Measurements from ENCODE around the gene PARP12.
A peak's percentile ranks its signal among the peaks of the same experiment; 100 is the strongest.

Gene PARP12

GRCh38 chr7:140041659-140042385, 20.9 kb downstream of the PARP12 start:
- peak; percentile 71 for DNase-seq (ENCODE audit: low read depth, low spot score)
- TF ChIP-seq, protein P1, sequence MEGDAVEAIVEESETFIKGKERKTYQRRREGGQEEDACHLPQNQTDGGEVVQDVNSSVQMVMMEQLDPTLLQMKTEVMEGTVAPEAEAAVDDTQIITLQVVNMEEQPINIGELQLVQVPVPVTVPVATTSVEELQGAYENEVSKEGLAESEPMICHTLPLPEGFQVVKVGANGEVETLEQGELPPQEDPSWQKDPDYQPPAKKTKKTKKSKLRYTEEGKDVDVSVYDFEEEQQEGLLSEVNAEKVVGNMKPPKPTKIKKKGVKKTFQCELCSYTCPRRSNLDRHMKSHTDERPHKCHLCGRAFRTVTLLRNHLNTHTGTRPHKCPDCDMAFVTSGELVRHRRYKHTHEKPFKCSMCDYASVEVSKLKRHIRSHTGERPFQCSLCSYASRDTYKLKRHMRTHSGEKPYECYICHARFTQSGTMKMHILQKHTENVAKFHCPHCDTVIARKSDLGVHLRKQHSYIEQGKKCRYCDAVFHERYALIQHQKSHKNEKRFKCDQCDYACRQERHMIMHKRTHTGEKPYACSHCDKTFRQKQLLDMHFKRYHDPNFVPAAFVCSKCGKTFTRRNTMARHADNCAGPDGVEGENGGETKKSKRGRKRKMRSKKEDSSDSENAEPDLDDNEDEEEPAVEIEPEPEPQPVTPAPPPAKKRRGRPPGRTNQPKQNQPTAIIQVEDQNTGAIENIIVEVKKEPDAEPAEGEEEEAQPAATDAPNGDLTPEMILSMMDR (IDR thresholded peaks at IDR 0.05; ENCODE audit: low read depth, low read length): no peak
- in situ Hi-C loops (cut with HindIII; ENCODE audit: low sequenced_read_pairs): no loop called here
- H3K4me3 ChIP-seq (ENCODE audit: low read depth, low read length): no peak overlapping the region

- TF ChIP-seq, protein P1 (IDR thresholded peaks at IDR 0.05; ENCODE audit: low read depth, low read length): no peak
- DNase-seq (ENCODE audit: low read depth, low spot score): no peak
- H3K4me3 ChIP-seq (ENCODE audit: low read depth, low read length): no peak overlapping the region
- in situ Hi-C loops (cut with HindIII; ENCODE audit: low sequenced_read_pairs): no loop called here
These were observed 22.9 kb downstream of the PARP12 start for GRCh38 chr7:140039896-140040295.

DNA sequence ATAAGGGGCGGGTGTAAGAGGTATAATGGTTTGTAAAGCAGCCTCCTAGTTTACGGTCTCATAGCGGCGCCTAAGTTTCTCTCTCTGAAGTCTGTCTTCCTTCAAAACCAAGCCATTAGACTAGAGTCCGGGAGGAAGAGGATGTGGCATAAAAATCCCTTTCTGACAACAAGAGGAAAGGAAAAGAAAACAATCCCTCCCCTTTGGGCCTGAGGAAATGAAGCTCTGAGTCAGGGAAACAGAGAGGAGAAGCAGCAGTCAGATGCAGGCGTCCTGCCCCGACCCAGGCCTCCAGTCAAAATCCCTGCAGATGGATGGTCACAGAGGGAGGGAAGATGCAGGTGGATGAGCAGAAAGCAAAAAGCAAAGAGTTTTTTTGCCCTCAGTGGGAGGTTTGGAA, 23.7 kb downstream of the PARP12 start:
- TF ChIP-seq, protein P1 (IDR thresholded peaks at IDR 0.05; ENCODE audit: low read depth, low read length): no peak
- in situ Hi-C loops (cut with HindIII; ENCODE audit: low sequenced_read_pairs): no loop called here
- no peak for DNase-seq (ENCODE audit: low read depth, low spot score)
- H3K4me3 ChIP-seq (ENCODE audit: low read depth, low read length): no peak overlapping the region

DNA sequence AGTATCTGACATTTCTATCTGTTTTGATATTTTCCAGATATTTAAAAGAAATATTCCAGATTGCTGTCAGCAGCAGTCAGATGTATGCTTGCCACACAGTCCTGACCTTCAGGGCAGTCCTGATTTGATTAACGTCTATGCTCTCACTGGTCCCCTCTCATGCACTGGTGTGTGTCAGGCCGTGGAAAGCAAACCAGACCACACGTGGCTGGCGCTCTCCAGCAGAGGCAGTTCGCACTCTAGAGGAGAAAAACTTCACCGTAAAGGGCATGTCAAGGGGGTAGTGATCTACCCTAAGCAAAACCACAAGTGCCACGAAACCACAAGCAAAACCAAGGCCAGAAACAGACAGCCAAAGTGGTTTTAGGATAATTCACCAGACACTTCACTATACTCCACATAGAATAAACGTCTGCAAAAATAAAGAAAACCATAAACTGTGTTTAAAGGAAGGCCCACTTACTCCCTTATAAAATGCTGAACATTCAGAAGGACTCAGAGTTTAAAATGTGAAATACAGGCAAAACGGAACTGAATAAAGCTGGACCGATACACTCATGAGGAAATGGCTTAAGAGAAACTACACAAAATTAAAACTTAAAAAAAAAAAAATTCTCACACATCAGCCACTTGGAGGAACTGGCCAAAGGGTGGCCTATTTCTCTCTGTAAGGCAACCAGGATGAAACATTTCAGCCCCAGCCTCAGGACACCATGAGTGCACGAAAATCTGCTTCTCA, 26.4 kb downstream of the PARP12 start:
- no peak overlapping the region for H3K4me3 ChIP-seq (ENCODE audit: low read depth, low read length)
- TF ChIP-seq, protein P1 (IDR thresholded peaks at IDR 0.05; ENCODE audit: low read depth, low read length): no peak
- in situ Hi-C loops (cut with HindIII; ENCODE audit: low sequenced_read_pairs): no loop called here
- no peak for DNase-seq (ENCODE audit: low read depth, low spot score)

GRCh38 chr7:140035400-140036223, 27.1 kb downstream of the PARP12 start:
- DNase-seq (ENCODE audit: low read depth, low spot score): peak; percentile 37
- TF ChIP-seq, protein P1 (IDR thresholded peaks at IDR 0.05; ENCODE audit: low read depth, low read length): no peak
- no peak overlapping the region for H3K4me3 ChIP-seq (ENCODE audit: low read depth, low read length)
- in situ Hi-C loops (cut with HindIII; ENCODE audit: low sequenced_read_pairs): no loop called here

DNA sequence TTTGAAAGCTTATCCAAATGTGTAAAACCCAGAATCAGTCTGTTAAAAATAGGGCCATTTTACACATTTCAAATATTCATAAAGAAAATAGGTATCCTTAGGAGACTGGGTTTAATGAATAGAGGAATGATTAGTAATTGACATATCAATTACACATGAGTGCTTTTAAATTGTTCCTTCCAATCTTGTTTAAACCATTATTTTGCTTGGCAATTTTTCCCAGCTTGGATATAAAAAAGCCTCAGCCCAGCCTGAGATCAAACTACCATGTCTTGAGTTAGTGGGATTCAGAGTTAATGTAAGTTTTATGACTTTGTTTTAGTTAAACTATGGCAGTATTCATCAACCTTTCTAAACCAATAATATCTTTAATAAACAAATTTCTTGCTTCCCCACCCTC, 28.3 kb downstream of the PARP12 start:
- no peak overlapping the region for H3K4me3 ChIP-seq (ENCODE audit: low read depth, low read length)
- no peak for DNase-seq (ENCODE audit: low read depth, low spot score)
- in situ Hi-C loops (cut with HindIII; ENCODE audit: low sequenced_read_pairs): no loop called here
- TF ChIP-seq, protein P1 (IDR thresholded peaks at IDR 0.05; ENCODE audit: low read depth, low read length): no peak
